Keratinocyte (primary cell): ENCODE results near the gene NEURL3. TPM values are rescaled to one million over a fixed set of nuclear protein-coding genes. Genes with fewer than 3 reads are reported as not detected.

ENCODE experiments used
- DNase-seq: peaks from one replicate; pipeline ENCODE4 v3.0.0-alpha.2; 2011; ENCODE audit warnings: low read depth, missing footprints, low spot score
- FAIRE-seq: peaks from 2 replicates; lab custom pipeline; 2011; peaks lifted over from hg19 to GRCh38; lab: Jason Lieb, UNC
- H2AFZ ChIP-seq: 2 replicates; pipeline ENCODE4 v1.6.0; 2012; ENCODE audit warnings: low read length, control low read depth, inconsistent platforms; ENCODE audit not compliant: control insufficient read depth
- H3K27ac ChIP-seq: 2 replicates; pipeline ENCODE4 v1.5.1; 2011; ENCODE audit warnings: low read length; ENCODE audit not compliant: control insufficient read depth, insufficient read depth
- H3K27me3 ChIP-seq: 3 replicates; pipeline ENCODE4 v1.6.0; 2011; ENCODE audit warnings: low read length; ENCODE audit not compliant: control insufficient read depth, insufficient read depth; ENCODE audit errors: extremely low read depth
- H3K36me3 ChIP-seq, 2 experiments: 2 replicates in 1 of 2; 3 replicates in 1 of 2; pipeline ENCODE4 v1.5.1; 2011; ENCODE audit warnings: low read length in 2 of 2, mild to moderate bottlenecking in 1 of 2; ENCODE audit not compliant: control insufficient read depth in 2 of 2, insufficient read depth in 2 of 2; ENCODE audit errors: extremely low read depth in 1 of 2
- H3K4me1 ChIP-seq: 3 replicates; pipeline ENCODE4 v1.5.1; 2011; ENCODE audit warnings: low read length; ENCODE audit not compliant: control insufficient read depth, insufficient read depth; ENCODE audit errors: extremely low read depth
- H3K4me2 ChIP-seq: 3 replicates; pipeline ENCODE4 v1.6.0; 2011; ENCODE audit warnings: low read depth, low read length; ENCODE audit not compliant: control insufficient read depth, insufficient read depth; ENCODE audit errors: extremely low read depth
- H3K4me3 ChIP-seq, 3 experiments: fragments of 200-600 bp in 1 of 3; sonication (generic) in 1 of 3; 2 replicates in 2 of 3; 3 replicates in 1 of 3; pipeline ENCODE4 v1.5.1; 2011 to 2016; ENCODE audit warnings: low read length in 3 of 3, mild to moderate bottlenecking in 3 of 3, control low read depth in 2 of 3, inconsistent platforms in 1 of 3, low read depth in 1 of 3, mixed read lengths in 1 of 3, mixed run types in 1 of 3, moderate library complexity in 1 of 3; ENCODE audit not compliant: control insufficient read depth in 2 of 3, insufficient read depth in 2 of 3; ENCODE audit errors: extremely low read depth in 1 of 3
- H3K79me2 ChIP-seq: 2 replicates; pipeline ENCODE4 v1.6.0; 2012; ENCODE audit warnings: low read length; ENCODE audit not compliant: control insufficient read depth, insufficient read depth
- H3K9ac ChIP-seq: 3 replicates; pipeline ENCODE4 v1.6.0; 2011; ENCODE audit warnings: low read length; ENCODE audit not compliant: control insufficient read depth, insufficient read depth; ENCODE audit errors: extremely low read depth
- H3K9me1 ChIP-seq: 3 replicates; pipeline ENCODE4 v1.6.0; 2011; ENCODE audit warnings: low read length; ENCODE audit not compliant: control insufficient read depth, insufficient read depth; ENCODE audit errors: extremely low read depth
- H3K9me3 ChIP-seq: 2 replicates; pipeline ENCODE4 v1.5.1; 2012; ENCODE audit warnings: low read depth, low read length; ENCODE audit not compliant: control insufficient read depth
- H4K20me1 ChIP-seq: 3 replicates; pipeline ENCODE4 v1.6.0; 2011; ENCODE audit warnings: low read length; ENCODE audit not compliant: control insufficient read depth, insufficient read depth; ENCODE audit errors: extremely low read depth
- EZH2 ChIP-seq: IDR thresholded peaks from one replicate; pipeline ENCODE4 v1.6.1; 2012; ENCODE audit warnings: inconsistent platforms, mild to moderate bottlenecking, low read length, moderate library complexity
- dilution Hi-C: fragments of 300-500 bp; cut with MboI; formaldehyde crosslinking; loops from one replicate; pipeline ENCODE4 v1.7.0; 2020; ENCODE audit warnings: low sequenced_read_pairs; ENCODE audit not compliant: extremely low pct_ligation_motif_present
- polyA plus RNA-seq, 5 experiments: library from polyadenylated mRNA; depleted of rRNA in 3 of 5; stranded (reverse) in 3 of 5; stranded (forward) in 1 of 5; unstranded in 1 of 5; fragments of >200 nt; gene quantifications; 1 replicate in 1 of 5; 2 replicates in 3 of 5; 3 replicates in 1 of 5; pipeline versions ENCODE4 v1.2.1 to v1.2.3, GENCODE V29; 2011 to 2012; ENCODE audit warnings: missing spikeins in 2 of 5, low read depth in 1 of 5, low replicate concordance in 1 of 5
- TF ChIP-seq, protein P1 (sequence below), 3 experiments: IDR thresholded peaks in 1 of 3; conservative IDR thresholded peaks in 1 of 3; optimal IDR thresholded peaks in 1 of 3; 2 replicates in 2 of 3; 3 replicates in 1 of 3; pipeline versions ENCODE3 to v1.5.1; 2011; ENCODE audit warnings: low read length in 3 of 3, mild to moderate bottlenecking in 3 of 3, moderate library complexity in 2 of 3, control low read depth in 1 of 3, inconsistent platforms in 1 of 3; ENCODE audit not compliant: insufficient read depth in 2 of 3; ENCODE audit errors: extremely low read depth in 1 of 3

NEURL3 gene
- polyA plus RNA-seq, 1 donor (not counting 4 experiments of a cell fraction or from before 2014, with no cell fraction given) = not detected

DNA sequence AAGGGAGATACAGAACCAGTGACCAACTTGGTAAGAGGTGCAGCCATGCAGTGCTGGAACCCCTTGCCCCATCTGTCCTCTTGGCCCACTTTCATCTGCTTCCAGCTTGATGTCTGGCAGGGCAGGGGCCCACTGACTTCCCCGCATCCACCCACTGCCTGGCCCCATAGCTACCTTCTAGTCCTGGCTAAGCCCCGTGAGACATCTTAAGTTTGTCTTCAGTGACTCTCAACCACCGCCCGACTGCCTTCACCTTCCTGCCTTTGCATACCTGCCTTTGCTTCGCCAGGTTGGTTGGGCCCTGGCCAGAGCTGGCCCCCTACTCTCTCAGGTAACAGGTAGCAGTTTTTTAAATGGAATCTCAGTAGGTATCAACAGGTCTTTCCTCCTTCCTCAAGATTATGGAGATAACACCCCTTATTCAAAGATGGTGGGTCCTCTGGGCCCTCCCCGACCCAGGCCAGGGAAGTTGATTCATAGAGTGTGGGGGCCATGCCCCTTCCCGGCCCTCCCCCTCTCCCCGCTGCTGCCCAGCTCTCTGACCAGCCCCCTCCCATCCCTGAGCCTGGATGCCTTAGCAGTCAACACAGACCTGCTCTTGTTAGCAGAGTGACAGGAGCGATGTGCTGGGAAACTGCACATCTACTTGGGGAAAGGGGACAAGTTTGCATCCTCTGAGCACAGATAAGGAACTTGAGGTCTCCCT lies 34.2 kb upstream of the NEURL3 start:
- Histone ChIP-seq H3K4me1 (peaks cover 35% of the 10 kb centered on the region), H2AFZ (no peak overlapping the region), H3K36me3 (no peaks in the 10 kb centered on the region), H3K9ac (no peak overlapping the region), H3K27me3 (no peaks in the 10 kb centered on the region), H3K9me1 (no peaks in the 10 kb centered on the region), H4K20me1 (no peaks in the 10 kb centered on the region), H3K4me2 (no peak overlapping the region), H3K9me3 (no peaks in the 10 kb centered on the region), H3K4me3 (no peak overlapping the region), H3K27ac (no peak overlapping the region), H3K79me2 (peaks cover 2% of the 10 kb centered on the region)
- DNase-seq (no peak), FAIRE-seq (no peak)
- dilution Hi-C loops = no loop called here
- no peak for TF ChIP-seq EZH2
- TF ChIP-seq, protein P1, sequence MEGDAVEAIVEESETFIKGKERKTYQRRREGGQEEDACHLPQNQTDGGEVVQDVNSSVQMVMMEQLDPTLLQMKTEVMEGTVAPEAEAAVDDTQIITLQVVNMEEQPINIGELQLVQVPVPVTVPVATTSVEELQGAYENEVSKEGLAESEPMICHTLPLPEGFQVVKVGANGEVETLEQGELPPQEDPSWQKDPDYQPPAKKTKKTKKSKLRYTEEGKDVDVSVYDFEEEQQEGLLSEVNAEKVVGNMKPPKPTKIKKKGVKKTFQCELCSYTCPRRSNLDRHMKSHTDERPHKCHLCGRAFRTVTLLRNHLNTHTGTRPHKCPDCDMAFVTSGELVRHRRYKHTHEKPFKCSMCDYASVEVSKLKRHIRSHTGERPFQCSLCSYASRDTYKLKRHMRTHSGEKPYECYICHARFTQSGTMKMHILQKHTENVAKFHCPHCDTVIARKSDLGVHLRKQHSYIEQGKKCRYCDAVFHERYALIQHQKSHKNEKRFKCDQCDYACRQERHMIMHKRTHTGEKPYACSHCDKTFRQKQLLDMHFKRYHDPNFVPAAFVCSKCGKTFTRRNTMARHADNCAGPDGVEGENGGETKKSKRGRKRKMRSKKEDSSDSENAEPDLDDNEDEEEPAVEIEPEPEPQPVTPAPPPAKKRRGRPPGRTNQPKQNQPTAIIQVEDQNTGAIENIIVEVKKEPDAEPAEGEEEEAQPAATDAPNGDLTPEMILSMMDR (optimal IDR thresholded peaks at IDR 0.05 in 1 of 3, IDR thresholded peaks at IDR 0.05 in 1 of 3, conservative IDR thresholded peaks at IDR 0.05 in 1 of 3; ENCODE audit: extremely low read depth in 1 of 3, insufficient read depth in 2 of 3, low read length in 3 of 3) = no peak

DNA sequence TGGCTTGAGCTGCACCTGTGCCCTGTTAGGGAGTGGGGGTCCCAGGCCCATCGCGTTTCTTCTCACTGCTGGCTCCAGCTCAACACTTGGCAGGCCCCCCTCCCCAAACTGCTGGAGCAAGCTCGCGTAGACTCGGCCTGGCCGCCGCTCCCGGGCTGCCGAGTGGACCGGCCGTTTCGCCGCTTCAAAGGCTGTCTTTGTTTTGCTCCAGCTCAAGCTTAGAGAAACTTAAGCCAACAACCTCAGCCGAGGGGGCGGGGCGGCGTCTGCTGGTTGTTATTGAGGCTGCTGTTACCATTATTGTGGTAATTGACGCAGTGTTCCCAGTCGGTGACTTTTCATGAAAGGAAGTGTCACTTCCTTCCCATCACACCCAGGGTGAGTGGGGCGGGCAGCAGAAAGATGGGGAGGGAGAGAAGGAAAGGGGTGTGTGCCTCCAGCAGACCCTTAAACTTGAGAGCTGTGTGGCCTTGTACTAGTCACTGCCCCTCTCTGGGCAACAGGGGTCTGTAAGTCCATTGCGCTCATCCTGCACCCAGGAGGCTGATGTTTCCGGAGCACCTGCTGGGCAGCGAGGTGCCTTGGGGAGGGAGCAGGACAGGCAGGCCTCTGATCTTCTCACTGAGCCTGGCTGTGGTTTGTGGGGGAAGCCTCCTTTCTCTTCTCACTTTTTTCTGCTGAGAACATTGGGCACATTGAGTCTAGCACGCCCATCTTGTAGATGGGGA lies 33.5 kb upstream of the NEURL3 start:
- Histone ChIP-seq H3K79me2 (peaks cover 2% of the 10 kb centered on the region), H2AFZ (no peak overlapping the region)
- TF ChIP-seq EZH2 = no peak
- TF ChIP-seq, protein P1 (optimal IDR thresholded peaks at IDR 0.05 in 1 of 3, IDR thresholded peaks at IDR 0.05 in 1 of 3, conservative IDR thresholded peaks at IDR 0.05 in 1 of 3; ENCODE audit: extremely low read depth in 1 of 3, insufficient read depth in 2 of 3, low read length in 3 of 3) = no peak

More for the DNA sequence above, 33.5 kb upstream of the NEURL3 start:
- no peak overlapping the region for H3K4me2 ChIP-seq
- H3K36me3 ChIP-seq = no peaks in the 10 kb centered on the region
- dilution Hi-C loops = no loop called here
- DNase-seq (no peak), FAIRE-seq (no peak)
- H3K27ac ChIP-seq = no peak overlapping the region
- no peaks in the 10 kb centered on the region for H4K20me1 ChIP-seq
- no peaks in the 10 kb centered on the region for H3K9me1 ChIP-seq
- no peak overlapping the region for H3K4me3 ChIP-seq
- no peaks in the 10 kb centered on the region for H3K9me3 ChIP-seq
- peaks cover 42% of the 10 kb centered on the region for H3K4me1 ChIP-seq
- no peak overlapping the region for H3K9ac ChIP-seq
- H3K27me3 ChIP-seq = no peaks in the 10 kb centered on the region
